Endometrial microvascular endothelial cells (primary cell): Measurements from ENCODE around the gene RAB4B. TPM values are rescaled to one million over a fixed set of nuclear protein-coding genes. Genes with fewer than 3 reads are reported as not detected.
"Not testable (repeated sequence)": the region's sequence is repeated elsewhere in the genome, so short reads cannot be mapped to it uniquely, and the experiment has no call there.

Source experiments
- in situ Hi-C: cut with HindIII; loops from 2 replicates; pipeline ENCODE4 v1.10.0; 2017; ENCODE audit warnings: low sequenced_read_pairs, low pct_unique_long_range_greater_than_20kb; ENCODE audit errors: inconsistent ontology term
- total RNA-seq: library from RNA; depleted of rRNA; stranded (reverse); fragments of >200 nt; gene quantifications from one replicate; pipeline ENCODE4 v1.2.3, GENCODE V29; 2015; ENCODE audit errors: inconsistent ontology term

RAB4B gene
- total RNA-seq, 1 donor from 2014 or later = 30.0 TPM

DNA sequence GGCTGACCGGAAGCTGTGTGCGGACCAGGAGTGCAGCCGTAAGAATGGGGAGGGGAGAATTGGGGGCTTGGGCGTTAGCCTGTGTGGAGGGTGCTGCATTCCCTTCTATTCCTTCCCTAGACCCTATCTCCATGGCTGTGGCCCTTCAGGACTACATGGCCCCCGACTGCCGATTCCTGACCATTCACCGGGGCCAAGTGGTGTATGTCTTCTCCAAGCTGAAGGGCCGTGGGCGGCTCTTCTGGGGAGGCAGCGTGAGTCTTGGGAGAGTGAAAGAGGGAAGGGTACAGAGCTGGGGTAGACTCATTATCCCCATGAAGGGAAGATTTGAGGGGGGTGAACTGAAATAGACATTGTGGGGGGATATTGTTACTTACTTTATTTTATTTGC lies 2.4 kb upstream of the RAB4B start:
- in situ Hi-C loops = no loop called here

DNA sequence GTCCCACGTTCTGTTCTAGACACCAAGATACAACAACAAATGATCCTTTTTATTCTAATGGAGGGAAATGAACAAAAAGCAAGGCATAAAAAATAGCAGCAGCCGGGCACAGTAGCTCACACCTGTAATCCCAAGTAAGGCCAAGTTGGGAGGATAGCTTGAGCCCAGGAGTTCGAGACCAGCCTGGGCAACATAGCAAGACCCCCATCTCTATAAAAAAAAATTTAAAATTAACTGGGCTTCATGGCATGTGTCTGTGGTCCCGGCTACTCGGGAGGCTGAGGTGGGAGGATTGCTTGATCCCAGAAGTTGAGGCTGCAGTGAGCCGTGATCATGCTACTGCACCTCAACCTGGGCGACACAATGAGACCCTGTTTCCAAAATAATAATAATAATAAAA lies 1.7 kb upstream of the RAB4B start:
- in situ Hi-C loops = no loop called here

DNA sequence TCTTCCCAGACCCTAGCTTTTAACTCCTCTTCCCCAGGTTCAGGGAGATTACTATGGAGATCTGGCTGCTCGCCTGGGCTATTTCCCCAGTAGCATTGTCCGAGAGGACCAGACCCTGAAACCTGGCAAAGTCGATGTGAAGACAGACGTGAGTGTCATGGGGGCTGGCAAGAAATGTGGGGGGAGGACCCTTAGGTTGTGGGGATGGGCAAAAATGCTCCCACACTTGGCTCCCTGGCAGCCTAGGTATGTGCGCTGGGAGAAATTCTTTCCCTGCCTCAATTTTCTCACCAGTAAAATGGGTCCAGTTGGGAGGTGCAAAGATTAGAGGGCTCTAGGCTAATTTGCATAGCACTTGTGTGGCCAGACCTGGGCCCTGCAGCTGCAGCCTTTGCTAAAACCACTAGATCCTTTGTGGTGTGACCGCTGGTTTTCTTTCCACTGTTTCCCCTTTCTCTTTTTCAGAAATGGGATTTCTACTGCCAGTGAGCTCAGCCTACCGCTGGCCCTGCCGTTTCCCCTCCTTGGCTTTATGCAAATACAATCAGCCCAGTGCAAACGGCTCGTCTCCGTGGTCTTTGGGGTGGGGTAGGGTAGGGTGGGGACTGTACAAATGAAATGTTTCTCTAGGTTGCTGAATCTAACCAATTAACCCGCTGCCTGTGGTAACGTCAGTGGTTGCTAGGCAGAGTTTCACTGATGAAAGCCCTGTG lies 959 bp upstream of the RAB4B start:
- in situ Hi-C loops = no loop called here

DNA sequence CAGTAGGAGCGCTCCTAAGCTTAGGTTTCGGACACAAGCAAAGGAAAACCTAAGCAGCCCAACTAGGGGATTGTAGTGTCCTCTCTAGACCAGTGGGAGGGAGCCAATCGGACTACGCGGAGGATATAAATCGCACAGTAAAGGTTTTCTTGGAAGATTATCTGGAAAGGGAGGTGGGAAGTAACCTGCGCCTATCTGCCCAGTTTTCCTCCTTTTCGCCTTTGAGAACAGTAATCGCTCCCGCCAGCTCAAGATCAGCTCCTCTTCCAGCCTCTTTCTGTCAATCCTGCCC lies 456 bp upstream of the RAB4B start:
- in situ Hi-C loops = no loop called here

- in situ Hi-C loops = no loop called here
Observed at GRCh38 chr19:40778706-40779284, 748 bp downstream of the RAB4B start.

- in situ Hi-C loops = no loop called here
Observed at GRCh38 chr19:40780582-40780981, 2.5 kb downstream of the RAB4B start.

GRCh38 chr19:40781140-40781539 lies 3.1 kb downstream of the RAB4B start:
- in situ Hi-C loops = no loop called here

DNA sequence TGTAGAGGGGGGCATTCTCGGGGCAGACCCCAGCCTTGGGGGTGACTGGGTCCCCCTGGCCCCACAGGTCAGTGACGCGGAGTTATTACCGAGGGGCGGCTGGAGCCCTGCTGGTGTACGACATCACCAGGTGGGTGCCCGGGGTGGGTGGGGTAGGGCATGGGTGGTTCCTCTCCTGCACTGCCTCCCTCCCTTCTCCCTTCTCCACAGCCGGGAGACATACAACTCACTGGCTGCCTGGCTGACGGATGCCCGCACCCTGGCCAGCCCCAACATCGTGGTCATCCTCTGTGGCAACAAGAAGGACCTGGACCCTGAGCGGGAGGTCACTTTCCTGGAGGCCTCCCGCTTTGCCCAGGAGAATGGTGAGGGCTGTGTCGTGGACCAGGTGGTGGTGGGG lies 5.7 kb downstream of the RAB4B start:
- in situ Hi-C loops = no loop called here

DNA sequence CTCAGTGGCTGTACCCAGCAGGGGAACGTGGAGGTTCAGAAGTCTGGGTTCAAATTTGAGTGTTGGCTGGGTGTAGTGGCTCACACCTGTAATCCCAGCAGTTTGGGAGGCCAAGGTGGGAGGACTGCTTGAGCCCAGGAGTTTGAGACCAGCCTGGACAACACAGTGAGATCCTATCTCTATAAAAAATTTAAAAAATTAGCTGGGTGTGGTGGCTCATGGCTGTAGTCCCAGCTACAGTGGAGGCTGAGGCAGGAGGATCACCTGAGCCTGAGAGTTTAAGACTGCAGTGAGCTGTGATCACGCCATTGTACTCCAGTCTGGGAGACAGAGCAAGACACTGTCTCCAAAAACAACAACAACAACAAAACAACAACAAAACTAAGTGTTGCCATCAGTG lies 6.1 kb downstream of the RAB4B start:
- in situ Hi-C loops = not testable (repeated sequence)

- in situ Hi-C loops = no loop called here
Observed at GRCh38 chr19:40785526-40785925, 7.5 kb downstream of the RAB4B start.

DNA sequence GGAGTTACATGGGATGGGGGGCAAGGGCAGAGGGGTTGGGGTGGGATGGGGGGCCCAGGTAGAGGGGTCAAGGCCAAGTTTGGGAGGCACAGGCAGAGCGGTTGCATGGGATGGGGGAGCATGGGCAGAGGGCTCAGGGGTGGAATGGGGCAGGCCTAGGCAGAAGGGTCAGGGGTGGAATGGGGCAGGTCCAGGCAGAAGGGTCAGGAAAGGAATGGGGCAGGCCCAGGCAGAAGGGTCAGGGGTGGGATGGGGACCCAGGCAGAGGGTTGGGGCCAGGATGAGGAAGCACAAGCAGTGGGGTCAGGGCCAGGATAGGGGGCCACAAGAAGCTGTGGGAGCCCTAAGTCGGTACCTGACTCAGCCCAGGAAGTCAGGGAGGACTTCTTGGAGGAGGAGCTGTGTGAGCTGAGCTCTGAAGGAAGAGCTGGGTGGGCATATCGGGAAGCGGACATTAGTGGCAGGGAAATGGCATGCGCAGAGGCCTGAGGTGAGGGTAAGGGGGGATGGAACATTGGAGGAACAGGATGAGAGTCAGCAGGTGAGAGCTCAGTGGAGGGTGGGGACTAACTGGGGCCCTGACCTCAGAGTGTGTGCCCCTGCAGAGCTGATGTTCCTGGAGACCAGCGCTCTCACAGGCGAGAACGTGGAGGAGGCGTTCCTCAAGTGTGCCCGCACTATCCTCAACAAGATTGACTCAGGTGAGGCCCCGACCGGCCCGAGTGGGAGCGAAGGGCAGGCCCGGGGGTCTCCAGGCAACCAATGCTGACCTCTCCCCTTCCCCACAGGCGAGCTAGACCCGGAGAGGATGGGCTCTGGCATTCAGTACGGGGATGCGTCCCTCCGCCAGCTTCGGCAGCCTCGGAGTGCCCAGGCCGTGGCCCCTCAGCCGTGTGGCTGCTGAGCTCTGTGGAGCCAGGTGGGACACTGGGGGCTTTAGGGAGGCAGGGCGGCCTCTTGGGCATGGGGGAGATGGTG lies 8.3 kb downstream of the RAB4B start:
- in situ Hi-C loops = no loop called here

DNA sequence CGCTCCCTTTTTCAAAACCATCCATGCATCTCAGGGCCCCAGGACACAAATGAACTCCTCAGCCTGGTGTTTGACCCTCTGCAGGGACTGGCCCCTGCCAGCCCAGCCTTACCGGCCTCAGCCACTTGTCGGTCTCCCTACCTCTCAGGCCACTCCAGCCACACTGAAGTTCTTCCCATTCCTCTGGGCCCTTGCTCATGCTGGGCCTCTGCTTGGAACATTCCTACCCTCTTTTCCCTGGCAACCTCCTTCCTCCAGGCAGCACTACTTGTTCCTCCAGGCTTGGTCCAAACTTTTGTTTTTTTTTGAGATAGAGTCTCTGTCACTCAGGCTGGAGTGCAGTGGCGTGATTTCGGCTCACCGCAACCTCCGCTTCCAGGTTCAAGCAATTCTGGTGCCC lies 13.3 kb downstream of the RAB4B start:
- in situ Hi-C loops = no loop called here

GRCh38 chr19:40791996-40792395 lies 13.9 kb downstream of the RAB4B start:
- in situ Hi-C loops = no loop called here

GRCh38 chr19:40797166-40797962 lies 19.3 kb downstream of the RAB4B start:
- in situ Hi-C loops = no loop called here

GRCh38 chr19:40797963-40798682 lies 20.1 kb downstream of the RAB4B start:
- in situ Hi-C loops = no loop called here

- in situ Hi-C loops = no loop called here
Observed at GRCh38 chr19:40798683-40799557, 20.9 kb downstream of the RAB4B start, which contains the start of gene EGLN2. EGLN2 (plus strand) TSS chr19:40799191; CDS start chr19:40800573, 1,382 bp downstream.

GRCh38 chr19:40799558-40800338 lies 21.7 kb downstream of the RAB4B start:
- in situ Hi-C loops = no loop called here
